ENCODE measurements around the gene PLOD1. TPM values are rescaled to one million over a fixed set of nuclear protein-coding genes. Genes with fewer than 3 reads are reported as not detected.
A peak's percentile ranks its signal among the peaks of the same experiment; 100 is the strongest.
"Not testable (repeated sequence)": the region's sequence is repeated elsewhere in the genome, so short reads cannot be mapped to it uniquely, and the experiment has no call there.

Gene PLOD1
- total RNA-seq, 1 experiment from 2014 or later, result 382 TPM

GRCh38 chr1:11938722-11939526 lies 4.4 kb downstream of the PLOD1 start:
- no peak overlapping the region for H3K4me3 ChIP-seq
- peak; percentile 68 to 94 for DNase-seq (ENCODE audit: low read depth in 1 of 2, low spot score in 2 of 2)
- no peaks in the 10 kb centered on the region for H3K9me3 ChIP-seq (replicated peaks)
- H3K27me3 ChIP-seq (replicated peaks), result no peaks in the 10 kb centered on the region
- peak overlapping the region; percentile 30 for H3K27ac ChIP-seq
- peaks cover 46% of the 10 kb centered on the region for H3K4me1 ChIP-seq (replicated peaks)
- peaks cover 62% of the 10 kb centered on the region for H3K36me3 ChIP-seq

DNA sequence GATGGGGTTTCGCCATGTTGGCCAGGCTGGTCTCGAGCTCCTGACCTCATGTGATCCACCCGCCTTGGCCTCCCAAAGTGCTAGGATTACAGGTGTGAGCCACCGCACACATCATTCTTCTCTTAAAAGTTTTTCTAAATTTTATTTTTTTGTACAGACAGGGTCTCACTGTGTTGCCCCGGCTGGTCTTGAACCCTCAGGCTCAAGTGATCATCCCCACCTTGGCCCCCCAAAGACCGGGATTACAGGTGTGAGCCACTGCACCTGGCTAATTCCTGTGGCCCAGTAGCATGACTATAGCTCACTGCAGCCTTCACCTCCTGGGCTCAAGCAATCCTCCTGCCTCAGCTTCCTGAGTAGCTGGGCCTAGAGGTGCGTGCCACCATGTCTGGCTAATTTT lies 5.3 kb downstream of the PLOD1 start:
- H3K4me3 ChIP-seq; H3K27me3 ChIP-seq (replicated peaks); H3K9me3 ChIP-seq (replicated peaks); DNase-seq (ENCODE audit: low read depth in 1 of 2, low spot score in 2 of 2): not testable (repeated sequence)
- Histone ChIP-seq H3K4me1 (replicated peaks) (peaks cover 42% of the 10 kb centered on the region), H3K27ac (peak overlapping the region; percentile 30), H3K36me3 (peaks cover 67% of the 10 kb centered on the region)

DNA sequence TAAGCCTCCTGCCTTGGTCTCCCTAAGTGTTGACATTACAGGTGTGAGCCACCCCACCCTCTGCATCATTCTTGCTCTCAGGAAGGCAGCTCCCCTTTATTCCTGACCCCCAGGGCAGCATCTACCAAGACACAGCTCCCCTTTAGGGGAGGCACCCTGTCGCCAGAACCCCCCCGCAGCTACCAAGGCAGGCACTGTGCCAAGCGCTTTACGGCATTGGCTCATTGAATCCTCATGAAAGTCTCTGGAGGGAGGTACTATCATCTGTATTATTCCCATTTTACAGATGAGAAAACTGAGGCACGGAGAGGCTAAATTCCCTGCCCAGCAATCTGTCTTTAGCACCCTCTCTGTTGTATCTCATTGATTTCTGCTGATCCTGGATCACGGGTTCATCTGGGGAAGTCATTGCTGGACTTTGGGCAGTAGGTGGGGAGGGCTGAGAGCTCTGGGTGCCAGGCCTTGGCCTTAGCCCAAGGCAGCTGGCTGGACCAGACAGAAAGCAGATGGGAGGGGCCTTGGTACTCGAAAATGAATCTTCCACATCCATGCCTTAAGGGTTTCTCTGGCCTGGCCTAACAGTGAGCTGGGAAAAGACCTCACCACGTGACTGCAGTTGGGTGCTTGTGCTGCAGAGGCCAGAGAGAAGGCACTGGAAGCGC lies 5.9 kb downstream of the PLOD1 start:
- Histone ChIP-seq H3K9me3 (replicated peaks) (no peaks in the 10 kb centered on the region), H3K4me1 (replicated peaks) (peaks cover 42% of the 10 kb centered on the region), H3K36me3 (peaks cover 73% of the 10 kb centered on the region), H3K27me3 (replicated peaks) (no peaks in the 10 kb centered on the region), H3K4me3 (no peak overlapping the region), H3K27ac (no peak overlapping the region)
- DNase-seq (ENCODE audit: low read depth in 1 of 2, low spot score in 2 of 2), result no peak

GRCh38 chr1:11942280-11942679 lies 7.8 kb downstream of the PLOD1 start:
- H3K9me3 ChIP-seq (replicated peaks), result no peaks in the 10 kb centered on the region
- no peak overlapping the region for H3K27ac ChIP-seq
- peaks cover 34% of the 10 kb centered on the region for H3K4me1 ChIP-seq (replicated peaks)
- no peak for DNase-seq (ENCODE audit: low read depth in 1 of 2, low spot score in 2 of 2)
- H3K4me3 ChIP-seq, result no peak overlapping the region
- H3K27me3 ChIP-seq (replicated peaks), result no peaks in the 10 kb centered on the region
- peaks cover 77% of the 10 kb centered on the region for H3K36me3 ChIP-seq

GRCh38 chr1:11943619-11944018 lies 9.1 kb downstream of the PLOD1 start:
- Histone ChIP-seq H3K4me3 (no peak overlapping the region), H3K4me1 (replicated peaks) (peaks cover 23% of the 10 kb centered on the region), H3K27ac (no peak overlapping the region), H3K36me3 (peaks cover 80% of the 10 kb centered on the region), H3K9me3 (replicated peaks) (no peaks in the 10 kb centered on the region), H3K27me3 (replicated peaks) (no peaks in the 10 kb centered on the region)
- DNase-seq (ENCODE audit: low read depth in 1 of 2, low spot score in 2 of 2), result no peak

DNA sequence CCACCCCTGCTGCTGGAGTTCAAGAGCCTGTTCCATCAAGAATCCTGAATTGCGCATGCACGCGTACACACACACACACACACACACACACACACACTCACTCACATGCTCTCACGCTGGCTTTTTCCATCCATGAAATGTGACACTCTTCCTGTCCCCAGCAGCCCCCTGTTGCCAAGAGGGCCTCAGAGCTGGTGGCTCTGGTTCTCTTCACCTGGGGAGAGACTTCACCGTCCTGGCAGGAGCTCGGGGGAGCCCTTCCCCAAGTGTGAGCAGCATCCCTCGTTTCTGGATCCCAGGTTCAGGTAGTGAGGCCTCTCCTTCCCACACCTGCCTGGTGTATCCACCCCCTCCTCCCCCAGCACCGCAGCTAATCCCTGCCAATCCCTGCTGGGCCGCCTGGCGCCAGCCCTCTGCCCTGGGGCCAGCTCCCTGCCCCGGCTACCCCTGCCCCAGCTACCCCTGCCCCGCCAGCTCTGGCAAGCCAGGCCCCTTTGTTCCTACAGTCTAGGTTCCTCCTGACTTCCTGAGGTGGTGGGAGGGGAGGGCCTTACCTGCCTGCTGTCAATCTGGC lies 9.9 kb downstream of the PLOD1 start:
- Histone ChIP-seq H3K9me3 (replicated peaks) (no peaks in the 10 kb centered on the region), H3K4me3 (no peak overlapping the region), H3K4me1 (replicated peaks) (peaks cover 15% of the 10 kb centered on the region), H3K27me3 (replicated peaks) (no peaks in the 10 kb centered on the region), H3K27ac (no peak overlapping the region), H3K36me3 (peaks cover 83% of the 10 kb centered on the region)
- DNase-seq (ENCODE audit: low read depth in 1 of 2, low spot score in 2 of 2), result no peak

DNA sequence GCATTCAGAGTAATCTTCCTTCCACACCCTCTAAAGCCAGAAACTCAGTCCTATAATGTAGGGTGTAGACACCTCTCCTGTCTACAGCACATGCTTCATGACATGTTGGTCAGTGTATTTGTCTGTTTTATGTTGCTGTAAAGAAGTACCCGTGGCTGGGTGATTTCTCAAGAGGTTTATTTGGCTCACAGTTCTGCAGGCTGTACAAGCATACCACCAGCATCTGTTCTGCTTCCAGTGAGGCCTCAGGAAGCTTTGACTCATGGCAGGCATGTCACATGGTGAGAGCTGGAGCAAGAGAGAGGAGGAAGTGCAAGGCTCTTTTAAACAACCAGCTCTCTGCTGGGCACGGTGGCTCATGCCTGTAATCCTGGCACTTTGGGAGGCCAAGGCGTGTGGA lies 12.1 kb downstream of the PLOD1 start:
- Histone ChIP-seq H3K9me3 (replicated peaks) (no peaks in the 10 kb centered on the region), H3K36me3 (peaks cover 88% of the 10 kb centered on the region), H3K27me3 (replicated peaks) (no peaks in the 10 kb centered on the region), H3K4me3 (no peak overlapping the region), H3K27ac (no peak overlapping the region), H3K4me1 (replicated peaks) (no peaks in the 10 kb centered on the region)
- no peak for DNase-seq (ENCODE audit: low read depth in 1 of 2, low spot score in 2 of 2)

GRCh38 chr1:11948822-11949458 lies 14.4 kb downstream of the PLOD1 start:
- Histone ChIP-seq H3K4me1 (replicated peaks) (no peaks in the 10 kb centered on the region), H3K27me3 (replicated peaks) (no peaks in the 10 kb centered on the region), H3K9me3 (replicated peaks) (no peaks in the 10 kb centered on the region), H3K36me3 (peaks cover 90% of the 10 kb centered on the region), H3K27ac (no peak overlapping the region), H3K4me3 (no peak overlapping the region)
- no peak for DNase-seq (ENCODE audit: low read depth in 1 of 2, low spot score in 2 of 2)

GRCh38 chr1:11951901-11952300 lies 17.4 kb downstream of the PLOD1 start:
- Histone ChIP-seq H3K27me3 (replicated peaks) (no peaks in the 10 kb centered on the region), H3K27ac (no peak overlapping the region)

DNA sequence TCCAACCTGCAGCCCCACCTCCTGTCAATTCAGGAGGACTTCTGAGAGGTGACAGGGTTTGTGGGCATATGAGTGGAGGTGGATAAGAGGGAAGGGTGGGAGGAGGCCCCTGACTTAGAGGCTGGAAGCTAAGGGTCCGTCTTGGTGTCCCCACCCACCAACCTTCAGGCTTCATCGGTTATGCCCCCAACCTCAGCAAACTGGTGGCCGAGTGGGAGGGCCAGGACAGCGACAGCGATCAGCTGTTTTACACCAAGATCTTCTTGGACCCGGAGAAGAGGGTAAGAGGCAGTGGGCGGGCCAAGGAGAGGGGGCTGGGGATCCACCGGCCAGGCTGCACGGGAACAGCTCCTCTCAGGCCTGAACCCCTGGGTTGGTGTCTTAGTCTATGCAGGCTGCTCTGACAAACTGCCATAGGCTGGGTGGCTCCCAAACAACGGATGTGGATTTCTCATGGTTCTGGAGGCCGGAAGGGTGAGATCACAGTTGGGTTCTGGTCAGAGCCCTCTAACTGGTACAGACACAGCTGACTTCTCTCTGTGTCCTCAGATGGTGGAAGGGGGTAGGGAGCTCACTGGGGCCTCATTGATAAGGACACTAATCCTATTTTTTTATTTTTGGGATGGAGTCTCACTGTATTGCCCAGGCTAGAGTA lies 18.1 kb downstream of the PLOD1 start:
- DNase-seq (ENCODE audit: low read depth in 1 of 2, low spot score in 2 of 2), result no peak
- Histone ChIP-seq H3K36me3 (peaks cover 93% of the 10 kb centered on the region), H3K4me3 (no peak overlapping the region), H3K4me1 (replicated peaks) (no peaks in the 10 kb centered on the region), H3K27ac (no peak overlapping the region), H3K9me3 (replicated peaks) (no peaks in the 10 kb centered on the region), H3K27me3 (replicated peaks) (no peaks in the 10 kb centered on the region)

More at GRCh38 chr1:11951901-11952300, 17.4 kb downstream of the PLOD1 start:
- no peak for DNase-seq (ENCODE audit: low read depth in 1 of 2, low spot score in 2 of 2)
- no peaks in the 10 kb centered on the region for H3K9me3 ChIP-seq (replicated peaks)
- H3K4me3 ChIP-seq, result no peak overlapping the region
- H3K4me1 ChIP-seq (replicated peaks), result no peaks in the 10 kb centered on the region
- peaks cover 92% of the 10 kb centered on the region for H3K36me3 ChIP-seq

DNA sequence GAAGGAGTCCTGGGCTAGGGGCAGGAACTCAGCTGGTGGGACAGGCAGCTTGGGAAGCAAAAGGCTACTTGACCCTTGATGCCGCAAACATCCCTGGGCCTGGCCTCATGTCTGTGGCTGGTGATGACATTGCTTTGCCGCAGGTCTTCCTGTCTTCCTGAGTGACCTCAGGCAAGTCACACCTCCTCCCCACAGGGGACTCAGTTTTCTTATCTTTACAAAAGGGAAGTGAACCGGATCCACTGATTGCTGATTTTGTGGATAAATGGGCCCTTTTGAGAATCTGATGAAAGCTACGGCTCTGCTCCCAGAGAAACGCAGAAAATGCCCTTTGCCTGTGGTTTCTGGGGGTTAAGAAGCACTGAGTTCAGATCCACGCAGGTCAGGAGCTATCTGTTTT lies 20.7 kb downstream of the PLOD1 start:
- no peak overlapping the region for H3K27ac ChIP-seq
- peaks cover 84% of the 10 kb centered on the region for H3K36me3 ChIP-seq
- H3K27me3 ChIP-seq (replicated peaks), result no peaks in the 10 kb centered on the region
- H3K4me1 ChIP-seq (replicated peaks), result no peaks in the 10 kb centered on the region
- no peaks in the 10 kb centered on the region for H3K9me3 ChIP-seq (replicated peaks)
- DNase-seq (ENCODE audit: low read depth in 1 of 2, low spot score in 2 of 2), result no peak
- H3K4me3 ChIP-seq, result no peak overlapping the region

GRCh38 chr1:11957398-11957797 lies 22.9 kb downstream of the PLOD1 start:
- Histone ChIP-seq H3K4me1 (replicated peaks) (no peaks in the 10 kb centered on the region), H3K4me3 (no peak overlapping the region), H3K9me3 (replicated peaks) (no peaks in the 10 kb centered on the region), H3K36me3 (peaks cover 81% of the 10 kb centered on the region), H3K27ac (no peak overlapping the region), H3K27me3 (replicated peaks) (no peaks in the 10 kb centered on the region)
- DNase-seq (ENCODE audit: low read depth in 1 of 2, low spot score in 2 of 2), result no peak

DNA sequence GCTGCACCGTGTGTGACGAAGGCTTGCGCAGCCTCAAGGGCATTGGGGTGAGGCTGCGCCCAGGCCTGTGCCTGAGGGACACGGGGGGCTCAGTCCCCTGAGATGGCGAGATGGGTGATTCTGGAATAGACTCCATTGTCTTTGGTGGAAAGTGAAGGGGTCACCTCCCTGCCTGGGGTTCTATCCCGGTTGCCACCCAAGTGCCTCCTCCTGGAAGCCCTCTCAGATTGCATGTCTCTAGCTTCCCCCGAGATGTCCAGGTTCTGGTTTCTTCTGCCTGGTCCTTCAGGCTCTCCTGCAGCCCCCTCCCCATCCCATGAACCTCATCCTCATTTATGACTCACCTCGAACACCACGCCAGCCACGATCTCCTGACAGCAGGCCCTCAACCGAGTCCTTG lies 23.4 kb downstream of the PLOD1 start:
- Histone ChIP-seq H3K27ac (no peak overlapping the region), H3K4me3 (no peak overlapping the region), H3K36me3 (peaks cover 81% of the 10 kb centered on the region), H3K9me3 (replicated peaks) (no peaks in the 10 kb centered on the region), H3K27me3 (replicated peaks) (no peaks in the 10 kb centered on the region), H3K4me1 (replicated peaks) (no peaks in the 10 kb centered on the region)
- no peak for DNase-seq (ENCODE audit: low read depth in 1 of 2, low spot score in 2 of 2)
